HG02870 (cell line): ENCODE data around the gene BHLHA15.

Experiments used
- ATAC-seq: cut with Tn5 transposase; IDR thresholded peaks from one replicate; pipeline ENCODE4 v1.9.1; 2021; ENCODE audit warnings: mild to moderate bottlenecking, moderate library complexity; ENCODE audit not compliant: unreplicated experiment

BHLHA15 gene

DNA sequence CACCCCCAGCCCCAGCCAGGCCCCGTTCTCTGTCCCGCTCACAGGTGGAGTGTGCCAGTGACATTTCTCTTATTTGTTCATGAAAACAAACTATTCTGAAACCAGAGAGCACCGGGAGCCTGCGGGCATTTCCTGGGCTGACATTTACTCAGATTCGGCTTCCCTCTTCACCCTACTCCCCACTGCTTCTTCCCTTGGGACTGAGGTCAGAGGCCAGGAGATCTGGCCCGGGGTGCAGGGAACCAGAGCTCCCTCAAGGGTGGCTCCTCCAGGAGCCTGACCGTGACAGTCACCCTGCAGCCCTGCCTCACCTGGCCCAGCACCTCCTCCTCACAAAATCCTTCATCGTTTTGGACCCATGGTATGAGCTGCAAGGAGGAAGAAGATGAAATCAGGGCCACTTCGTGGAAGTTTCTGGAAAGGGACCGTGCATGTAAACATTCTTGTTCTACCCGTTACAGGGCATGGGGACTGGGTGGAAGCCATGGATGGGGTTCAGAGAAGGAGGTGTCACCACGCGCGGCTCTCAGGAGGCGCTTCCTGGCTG is 12.2 kb downstream of the BHLHA15 start:
- no peak for ATAC-seq

- no peak for ATAC-seq
Measured at GRCh38 chr7:98223898-98224700, 12.9 kb downstream of the BHLHA15 start.

GRCh38 chr7:98224701-98225181 is 13.5 kb downstream of the BHLHA15 start:
- ATAC-seq: no peak

GRCh38 chr7:98225913-98226614 is 14.8 kb downstream of the BHLHA15 start:
- no peak for ATAC-seq

DNA sequence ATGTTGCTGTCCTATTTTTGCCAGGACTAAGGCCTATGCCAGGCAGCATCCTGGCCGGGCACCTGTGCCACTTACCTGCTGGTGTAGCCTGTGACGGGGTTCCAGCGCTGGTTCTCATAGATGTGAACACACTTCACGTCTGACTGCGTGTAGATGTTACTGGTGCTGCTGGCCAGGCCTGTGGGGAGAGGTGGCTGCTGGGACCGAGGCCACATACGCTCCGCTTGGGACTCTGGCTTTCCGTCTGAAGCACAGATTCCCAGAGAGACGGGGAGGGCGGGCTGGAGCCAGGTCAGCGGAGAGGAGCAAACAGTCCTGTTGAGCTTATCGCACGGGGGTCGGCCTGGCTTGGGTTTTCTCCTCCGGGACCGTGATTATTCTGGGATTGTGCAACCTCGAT is 16.7 kb downstream of the BHLHA15 start:
- ATAC-seq: no peak

DNA sequence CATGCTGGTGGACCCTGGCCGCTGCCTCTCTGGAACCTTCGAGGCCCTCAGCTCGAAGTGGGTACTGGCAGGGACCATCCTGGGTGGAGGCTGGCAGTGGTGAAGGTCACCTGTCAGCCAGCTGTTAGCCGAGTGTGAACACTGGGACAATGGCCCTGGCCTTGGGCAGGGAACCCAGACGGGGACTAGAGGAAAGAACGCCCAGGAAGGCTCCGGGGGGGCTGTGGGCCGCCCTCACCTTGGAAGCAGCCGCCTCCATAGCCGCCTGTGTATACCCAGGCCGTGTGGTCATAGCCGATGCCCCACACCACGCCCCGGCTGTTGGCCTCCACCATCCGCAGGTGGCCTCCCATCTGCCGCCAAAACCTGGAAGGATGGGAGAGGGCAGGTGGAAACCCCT is 17.6 kb downstream of the BHLHA15 start:
- no peak for ATAC-seq

DNA sequence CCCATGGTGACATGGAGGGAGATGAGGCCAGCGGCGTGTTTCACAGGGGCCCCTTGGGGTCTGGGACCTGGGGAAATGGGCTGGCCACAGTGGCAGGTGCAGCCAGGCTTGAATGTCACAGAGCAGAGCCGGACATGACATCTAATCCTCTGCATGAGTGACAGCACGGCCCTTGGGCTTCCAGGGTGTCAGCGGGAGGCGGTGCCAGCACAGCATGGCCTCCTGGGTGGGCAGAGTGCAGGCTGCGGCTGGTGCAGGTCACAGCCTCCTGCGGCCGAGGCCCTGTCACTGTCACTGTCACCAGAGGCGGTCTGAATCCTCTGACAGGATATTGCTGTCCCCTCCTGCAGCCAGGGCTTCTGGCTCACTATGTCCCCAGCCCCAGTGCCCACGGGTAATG is 18.2 kb downstream of the BHLHA15 start:
- ATAC-seq: no peak

- no peak for ATAC-seq
Measured at GRCh38 chr7:98229991-98230745, 18.9 kb downstream of the BHLHA15 start.

GRCh38 chr7:98230746-98231471 is 19.7 kb downstream of the BHLHA15 start:
- no peak for ATAC-seq

DNA sequence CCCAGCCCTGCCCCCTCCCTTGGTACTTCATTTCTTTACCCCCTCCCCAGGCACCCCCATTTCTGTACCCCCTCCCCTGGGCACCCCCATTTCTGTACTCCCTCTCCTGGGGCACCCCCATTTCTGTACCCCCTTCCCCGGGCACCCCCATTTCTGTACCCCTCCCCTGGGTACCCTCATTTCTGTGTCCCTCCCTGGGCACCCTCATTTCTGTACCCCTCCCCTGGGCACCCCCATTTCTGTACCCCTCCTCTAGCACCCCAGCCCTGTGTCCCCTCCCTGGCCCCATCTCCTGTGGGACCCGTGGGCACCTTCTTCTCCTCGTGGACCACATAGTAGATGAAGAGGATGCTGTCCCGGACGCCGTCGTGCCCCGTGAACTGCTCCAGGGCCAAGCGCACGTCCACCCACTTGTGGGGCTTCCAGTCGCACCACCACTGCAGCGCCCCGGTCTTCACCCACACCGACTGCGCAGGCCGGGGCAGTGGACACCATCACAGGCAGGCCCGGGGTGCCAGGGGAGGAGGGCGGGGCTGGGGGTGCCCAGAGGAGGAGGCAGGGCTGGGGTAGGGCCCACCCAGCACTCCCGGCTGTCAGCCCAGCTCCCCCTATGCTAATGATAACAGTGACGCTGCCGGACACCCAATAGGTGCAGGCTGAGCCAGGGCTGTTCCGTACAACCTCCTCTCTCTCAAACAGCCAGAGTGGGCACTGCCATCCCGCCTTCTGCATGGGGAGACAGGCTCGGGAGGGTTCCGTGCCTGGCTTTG is 20.4 kb downstream of the BHLHA15 start:
- ATAC-seq: no peak

GRCh38 chr7:98232263-98232585 is 21.0 kb downstream of the BHLHA15 start:
- no peak for ATAC-seq

DNA sequence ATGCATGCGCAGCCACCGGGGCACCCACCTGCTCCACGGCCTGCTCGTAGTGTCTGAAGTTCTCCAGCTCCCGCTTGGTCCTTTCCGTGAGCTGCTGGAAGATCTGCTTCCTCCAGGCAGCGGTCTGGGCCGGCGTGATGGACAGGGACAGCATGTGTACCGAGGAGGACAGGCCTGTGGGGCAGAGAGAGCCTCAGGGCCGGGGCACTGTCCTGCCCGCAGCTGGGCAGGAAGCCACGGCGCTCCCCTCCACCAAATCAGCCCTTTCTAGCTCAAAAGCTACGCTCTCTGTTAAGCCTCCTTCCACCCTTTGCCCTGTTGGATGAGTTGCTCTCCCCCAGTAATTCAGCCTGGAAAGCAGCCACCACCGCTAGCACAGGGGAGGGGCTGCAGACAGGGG is 21.6 kb downstream of the BHLHA15 start:
- no peak for ATAC-seq

- no peak for ATAC-seq
Measured at GRCh38 chr7:98233219-98234070, 22.2 kb downstream of the BHLHA15 start.

GRCh38 chr7:98234429-98235147 is 23.3 kb downstream of the BHLHA15 start:
- no peak for ATAC-seq

DNA sequence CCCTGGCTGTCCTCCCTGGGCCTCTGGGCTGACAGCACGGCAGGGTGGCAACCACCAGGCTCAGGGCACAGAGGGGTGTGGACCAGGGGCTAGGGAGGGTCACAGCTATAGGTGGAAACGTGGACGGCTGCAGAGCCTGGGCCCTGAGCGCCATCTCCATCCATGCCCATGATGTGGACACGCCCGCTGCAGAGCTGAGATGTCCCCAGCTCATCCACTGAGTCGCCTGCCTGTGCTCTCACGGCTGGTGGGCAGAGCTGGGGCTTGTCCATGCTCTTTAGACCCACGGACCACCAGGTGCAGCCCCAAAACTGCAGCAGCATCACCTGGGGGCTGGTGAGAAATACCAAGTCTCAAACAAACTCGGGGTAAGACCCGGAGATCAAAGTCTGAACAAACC is 24.7 kb downstream of the BHLHA15 start:
- ATAC-seq: no peak

DNA sequence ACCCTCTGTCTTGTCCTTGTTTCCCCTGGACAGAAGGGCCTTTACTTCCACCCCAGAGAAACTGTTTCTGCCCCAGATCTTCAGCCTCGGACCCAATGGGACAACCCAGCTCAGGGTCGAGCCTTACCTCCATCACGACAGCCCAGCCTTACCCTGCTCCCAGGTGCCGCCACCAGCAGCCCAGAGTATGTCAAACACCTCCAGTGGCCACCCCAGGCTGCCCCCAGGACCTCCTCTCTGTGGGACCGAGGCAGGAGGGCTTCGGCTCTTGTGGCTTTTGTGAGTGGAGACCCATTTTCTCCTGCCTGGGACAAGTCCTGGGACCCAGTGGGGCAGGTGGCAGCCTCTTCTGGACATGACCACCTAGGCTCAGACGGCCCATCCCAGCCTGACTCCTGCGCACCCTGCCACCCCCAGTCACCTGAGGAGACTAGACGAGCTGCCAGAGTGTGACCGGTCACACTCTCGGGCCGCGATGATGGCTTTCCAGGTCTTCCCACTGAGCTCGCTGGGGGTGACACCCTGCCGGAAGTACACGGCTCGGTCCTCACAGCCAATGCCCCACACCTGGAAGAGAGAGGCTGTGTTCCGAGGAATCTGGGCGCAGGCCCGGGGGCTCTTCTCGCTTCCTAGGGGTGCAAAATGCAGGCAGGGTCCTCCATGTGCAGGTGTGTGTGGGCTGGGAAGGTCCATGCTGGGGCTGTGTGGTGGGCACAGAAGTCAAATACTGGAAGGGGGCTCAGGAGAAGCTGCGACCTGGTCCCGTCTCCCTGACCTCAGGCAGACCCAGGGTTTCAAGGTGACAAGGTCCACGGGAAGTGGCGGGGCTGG is 25.3 kb downstream of the BHLHA15 start:
- no peak for ATAC-seq

- no peak for ATAC-seq
Measured at GRCh38 chr7:98238076-98238475, 26.8 kb downstream of the BHLHA15 start.

DNA sequence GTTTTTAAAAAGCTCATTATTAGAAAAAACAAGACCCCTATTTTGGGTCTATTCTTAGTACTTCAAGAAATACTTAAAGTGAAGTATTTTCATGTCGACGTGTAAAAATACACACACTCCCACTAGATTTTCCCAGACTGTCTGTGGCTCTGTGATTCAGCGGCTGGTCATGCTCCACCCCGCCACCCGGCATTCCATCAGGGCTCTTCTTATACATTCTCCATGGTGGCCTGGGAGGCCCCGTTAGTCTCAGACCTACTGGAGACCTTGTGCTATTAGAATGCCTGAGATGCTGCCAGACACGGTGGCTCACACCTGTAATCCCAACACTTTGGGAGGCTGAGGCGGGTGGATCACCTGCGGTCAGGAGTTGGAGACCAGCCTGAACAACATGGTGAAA is 27.7 kb downstream of the BHLHA15 start:
- ATAC-seq: no peak
